22Rv1 (cell line): ENCODE results near the gene VEPH1.

Experiments
- H3K27ac ChIP-seq: fragments of 450-650 bp; 2 replicates; pipeline ENCODE4 v1.5.1; 2017
- ZFX ChIP-seq: fragments of 450-650 bp; IDR thresholded peaks from 2 replicates; pipeline ENCODE4 v1.6.1; 2017; ENCODE audit warnings: antibody characterized with exemption, borderline replicate concordance
- TF ChIP-seq, protein P1 (sequence below): fragments of 450-650 bp; IDR thresholded peaks from 2 replicates; pipeline ENCODE4 v1.5.1; 2017; ENCODE audit warnings: mild to moderate bottlenecking

The VEPH1 gene

DNA sequence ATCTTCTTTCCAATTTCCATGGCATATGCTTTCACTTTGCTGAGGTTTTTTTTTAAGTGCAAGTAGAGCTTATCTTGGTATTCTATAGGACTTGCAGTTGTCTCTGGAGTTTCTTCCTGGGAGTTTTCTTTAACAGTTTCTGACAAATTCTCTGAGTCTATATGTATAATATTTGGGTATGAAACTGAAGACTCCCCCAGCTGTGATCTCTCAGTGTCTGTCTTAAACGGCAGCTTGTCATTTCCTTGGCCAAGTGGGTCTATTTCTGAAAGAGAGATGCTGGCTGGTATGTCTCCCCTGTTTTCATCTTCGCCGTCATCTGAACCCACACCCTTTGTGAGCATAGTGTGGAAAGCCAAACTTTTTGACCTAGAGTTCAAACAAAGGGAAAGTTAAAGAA is 139.8 kb downstream of the VEPH1 start:
- TF ChIP-seq, protein P1, sequence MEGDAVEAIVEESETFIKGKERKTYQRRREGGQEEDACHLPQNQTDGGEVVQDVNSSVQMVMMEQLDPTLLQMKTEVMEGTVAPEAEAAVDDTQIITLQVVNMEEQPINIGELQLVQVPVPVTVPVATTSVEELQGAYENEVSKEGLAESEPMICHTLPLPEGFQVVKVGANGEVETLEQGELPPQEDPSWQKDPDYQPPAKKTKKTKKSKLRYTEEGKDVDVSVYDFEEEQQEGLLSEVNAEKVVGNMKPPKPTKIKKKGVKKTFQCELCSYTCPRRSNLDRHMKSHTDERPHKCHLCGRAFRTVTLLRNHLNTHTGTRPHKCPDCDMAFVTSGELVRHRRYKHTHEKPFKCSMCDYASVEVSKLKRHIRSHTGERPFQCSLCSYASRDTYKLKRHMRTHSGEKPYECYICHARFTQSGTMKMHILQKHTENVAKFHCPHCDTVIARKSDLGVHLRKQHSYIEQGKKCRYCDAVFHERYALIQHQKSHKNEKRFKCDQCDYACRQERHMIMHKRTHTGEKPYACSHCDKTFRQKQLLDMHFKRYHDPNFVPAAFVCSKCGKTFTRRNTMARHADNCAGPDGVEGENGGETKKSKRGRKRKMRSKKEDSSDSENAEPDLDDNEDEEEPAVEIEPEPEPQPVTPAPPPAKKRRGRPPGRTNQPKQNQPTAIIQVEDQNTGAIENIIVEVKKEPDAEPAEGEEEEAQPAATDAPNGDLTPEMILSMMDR: no peak
- TF ChIP-seq ZFX: no peak
- H3K27ac ChIP-seq: no peak overlapping the region

DNA sequence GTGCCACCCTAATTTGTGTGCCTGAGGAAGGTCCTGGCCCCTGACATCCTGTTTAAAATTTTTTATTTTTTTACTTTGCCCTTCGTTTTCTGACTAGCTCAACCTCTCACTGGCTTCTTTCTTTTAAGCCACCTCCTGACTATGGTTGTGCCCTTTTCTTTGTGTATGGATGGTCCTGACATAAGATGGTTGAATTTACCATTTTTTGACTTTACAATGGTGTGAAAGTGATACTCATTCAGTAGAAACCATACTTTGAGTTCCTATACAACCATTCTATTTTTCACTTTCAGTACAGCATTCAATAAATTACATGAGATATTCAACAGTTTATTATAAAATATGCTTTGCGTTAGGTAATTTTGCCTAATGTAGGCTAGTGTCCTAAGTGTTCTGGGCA is 140.9 kb downstream of the VEPH1 start:
- TF ChIP-seq ZFX: no peak
- TF ChIP-seq, protein P1: no peak
- no peak overlapping the region for H3K27ac ChIP-seq

DNA sequence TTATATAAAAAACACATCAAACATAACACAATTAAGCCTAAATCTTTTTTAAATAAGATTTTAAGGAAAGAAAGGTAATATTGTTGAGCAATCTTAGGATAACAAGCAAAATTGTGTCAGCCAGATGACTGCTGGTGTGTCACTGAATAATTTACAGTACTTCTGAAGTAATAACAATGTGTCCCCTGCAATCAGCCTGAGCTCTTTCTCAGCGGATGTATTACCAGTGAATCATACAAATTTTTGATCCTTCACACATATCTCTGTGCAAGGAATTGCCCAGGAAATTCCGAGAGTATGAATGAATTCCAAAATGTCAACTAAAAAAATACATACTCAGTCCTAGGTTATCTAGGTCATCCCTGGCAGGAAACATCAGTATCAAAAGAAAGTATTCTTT is 143.2 kb downstream of the VEPH1 start:
- no peak overlapping the region for H3K27ac ChIP-seq
- TF ChIP-seq, protein P1: no peak
- no peak for TF ChIP-seq ZFX

DNA sequence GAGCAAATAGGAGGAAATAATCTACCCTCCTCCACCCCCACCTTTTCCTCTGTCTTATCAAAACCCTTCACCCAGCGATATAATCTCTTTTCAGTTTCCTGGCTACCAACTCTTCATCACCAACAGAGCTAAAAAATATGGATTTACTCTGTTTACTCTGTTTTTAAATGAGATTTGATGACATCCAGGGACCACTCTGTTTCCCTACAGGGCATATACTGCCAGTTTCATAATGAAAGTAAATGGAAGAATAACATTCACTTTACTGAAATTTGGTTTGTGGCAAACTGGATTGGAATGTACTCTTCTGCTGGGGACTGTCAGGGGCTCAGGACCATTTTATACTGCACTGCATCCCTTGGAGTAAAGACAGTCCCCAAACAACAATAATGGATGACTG is 146.7 kb downstream of the VEPH1 start:
- no peak for TF ChIP-seq ZFX
- TF ChIP-seq, protein P1: no peak
- no peak overlapping the region for H3K27ac ChIP-seq

DNA sequence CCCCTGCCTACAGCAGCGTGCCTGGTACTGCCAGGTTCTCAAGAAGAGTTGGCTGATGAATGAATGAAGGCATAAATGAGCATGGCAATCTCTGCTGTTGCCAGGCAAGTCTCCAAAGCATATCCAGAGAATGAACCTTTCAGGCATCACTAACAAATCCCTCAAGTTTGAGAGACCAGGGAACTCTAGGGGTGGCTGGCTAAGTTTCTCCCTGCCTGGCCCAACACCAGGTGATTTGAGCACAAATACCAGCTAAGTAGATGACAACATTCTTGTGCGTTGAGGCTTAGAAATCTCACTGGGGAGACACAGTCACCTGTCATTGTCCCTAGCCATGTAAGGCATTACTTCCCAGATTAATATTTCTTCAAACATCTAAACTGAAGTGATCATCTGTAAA is 147.9 kb downstream of the VEPH1 start:
- TF ChIP-seq ZFX: no peak
- H3K27ac ChIP-seq: no peak overlapping the region

DNA sequence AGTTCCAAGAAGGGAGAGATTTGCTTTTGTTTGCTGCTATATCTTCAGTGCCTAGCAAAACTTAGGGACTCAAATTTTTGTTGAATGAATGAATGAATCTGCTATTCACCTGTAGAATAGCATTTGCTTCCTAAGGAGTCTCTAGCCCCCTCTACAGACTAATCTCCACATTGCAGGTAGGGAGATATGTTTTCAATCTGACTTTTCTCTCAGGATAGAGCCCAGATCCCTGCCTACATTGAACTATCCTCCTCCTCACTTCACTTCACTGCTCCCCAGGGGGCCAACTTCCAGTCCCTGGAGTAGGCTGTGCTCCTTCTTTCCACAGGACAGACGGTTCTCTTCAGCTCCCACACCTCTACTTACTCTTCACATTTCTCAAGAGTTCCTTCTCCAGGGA is 148.5 kb downstream of the VEPH1 start:
- H3K27ac ChIP-seq: no peak overlapping the region
- TF ChIP-seq, protein P1: peak; percentile 62
- TF ChIP-seq ZFX: no peak

DNA sequence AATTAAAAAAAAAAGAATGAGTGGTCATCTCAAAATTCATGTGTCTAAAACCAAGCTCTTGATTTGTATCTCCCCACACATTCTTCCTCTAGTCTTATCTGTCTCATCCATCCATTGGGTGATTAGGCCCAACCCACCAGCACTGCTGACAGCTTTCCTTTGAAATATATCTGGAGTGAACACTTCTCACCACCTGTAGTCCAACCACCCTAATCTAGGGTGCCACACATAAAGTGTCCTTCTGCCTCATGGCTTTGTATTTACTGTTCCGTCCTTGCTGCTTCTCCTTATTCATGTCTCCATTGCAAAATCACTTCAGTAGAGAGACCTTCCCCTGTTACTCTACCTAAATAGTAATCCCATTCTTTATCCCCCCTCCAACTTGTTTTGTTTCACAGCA is 149.0 kb downstream of the VEPH1 start:
- no peak overlapping the region for H3K27ac ChIP-seq
- TF ChIP-seq ZFX: no peak
- TF ChIP-seq, protein P1: no peak

DNA sequence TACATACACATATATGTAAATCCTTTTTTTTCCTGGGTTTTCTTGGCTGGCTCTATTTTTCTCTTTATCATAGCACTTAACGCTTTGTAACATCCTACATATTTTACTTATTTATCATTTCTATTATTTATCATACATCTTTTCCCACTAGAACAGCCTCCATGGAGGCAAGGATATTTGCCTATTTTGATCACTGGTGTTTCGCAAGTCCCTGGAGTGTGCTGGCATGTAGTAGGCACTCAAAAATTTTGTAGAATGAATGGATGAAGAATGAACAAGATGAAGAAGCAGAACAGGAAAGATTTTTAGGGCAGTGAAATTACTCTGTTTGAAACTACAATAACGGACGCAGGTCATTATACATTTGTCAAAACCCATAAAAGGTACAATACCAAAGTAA is 149.6 kb downstream of the VEPH1 start:
- TF ChIP-seq, protein P1: no peak
- TF ChIP-seq ZFX: no peak
- no peak overlapping the region for H3K27ac ChIP-seq
